M059J (cell line): ENCODE measurements around the gene NPY. TPM values are rescaled to one million over a fixed set of nuclear protein-coding genes. Genes with fewer than 3 reads are reported as not detected.
"Not testable (repeated sequence)": the region's sequence is repeated elsewhere in the genome, so short reads cannot be mapped to it uniquely, and the experiment has no call there.

ENCODE experiments used
- DNase-seq: peaks from one replicate; pipeline ENCODE4 v3.0.0-alpha.2; 2012; ENCODE audit warnings: low read depth
- total RNA-seq: library from RNA; depleted of rRNA; stranded (reverse); fragments of >200 nt; shearing (Covaris generic); gene quantifications from 2 replicates; pipeline ENCODE4 v1.2.3, GENCODE V29; 2014; rRNA removed

NPY gene
- total RNA-seq = 2.4 TPM in 1 of 2 replicates, not detected in the other

GRCh38 chr7:24283897-24284698 lies at the start of gene NPY:
NPY (plus strand) TSS chr7:24284190; CDS start chr7:24285241, 1,051 bp downstream.
- no peak for DNase-seq

GRCh38 chr7:24239260-24239659 lies 44.7 kb upstream of the NPY start:
- no peak for DNase-seq

GRCh38 chr7:24241206-24241605 lies 42.8 kb upstream of the NPY start:
- DNase-seq = peak; percentile 63

GRCh38 chr7:24244554-24244953 lies 39.4 kb upstream of the NPY start:
- DNase-seq = no peak

- DNase-seq = peak; percentile 18
Measured at GRCh38 chr7:24245362-24245761, 38.6 kb upstream of the NPY start.

- DNase-seq = no peak
Measured at GRCh38 chr7:24249266-24249665, 34.7 kb upstream of the NPY start.

GRCh38 chr7:24251568-24251967 lies 32.4 kb upstream of the NPY start:
- no peak for DNase-seq

GRCh38 chr7:24255139-24255538 lies 28.9 kb upstream of the NPY start:
- DNase-seq = peak; percentile 52

GRCh38 chr7:24258324-24258723 lies 25.7 kb upstream of the NPY start:
- DNase-seq = not testable (repeated sequence)

- DNase-seq = no peak
Measured at GRCh38 chr7:24271938-24272337, 12.1 kb upstream of the NPY start.

GRCh38 chr7:24279512-24279911 lies 4.5 kb upstream of the NPY start:
- DNase-seq = no peak

GRCh38 chr7:24283554-24283896 lies 465 bp upstream of the NPY start:
- DNase-seq = no peak

GRCh38 chr7:24284699-24285506 lies 913 bp downstream of the NPY start:
- no peak for DNase-seq

GRCh38 chr7:24290004-24290641 lies 6.1 kb downstream of the NPY start:
- DNase-seq = peak; percentile 76

- DNase-seq = no peak
Measured at GRCh38 chr7:24291271-24291670, 7.3 kb downstream of the NPY start.

- DNase-seq = no peak
Measured at GRCh38 chr7:24297362-24297761, 13.4 kb downstream of the NPY start.

GRCh38 chr7:24298696-24299095 lies 14.7 kb downstream of the NPY start:
- no peak for DNase-seq

- no peak for DNase-seq
Measured at GRCh38 chr7:24299192-24299591, 15.2 kb downstream of the NPY start.

- DNase-seq = no peak
Measured at GRCh38 chr7:24301703-24302102, 17.7 kb downstream of the NPY start.

- no peak for DNase-seq
Measured at GRCh38 chr7:24304494-24305095, 20.6 kb downstream of the NPY start.

- DNase-seq = no peak
Measured at GRCh38 chr7:24307326-24307725, 23.3 kb downstream of the NPY start.

- DNase-seq = no peak
Measured at GRCh38 chr7:24312588-24312987, 28.6 kb downstream of the NPY start.
